T-helper 1 cell treated with Interleukin-12 subunit alpha and Interleukin-12 subunit beta and Interleukin-4 antibody, amounts not matched to agents 30 ng/mL and 1 ng/mL, for 36 hours (primary cell): Measurements from ENCODE around the gene CHMP1B. TPM values are rescaled to one million over a fixed set of nuclear protein-coding genes. Genes with fewer than 3 reads are reported as not detected.

Experiments
- intact Hi-C: fragments of 100-400 bp; cut with micrococcal nuclease; formaldehyde crosslinking; loops from one replicate; pipeline ENCODE4 v1.15.1; 2024
- total RNA-seq: library from RNA; stranded (reverse); gene quantifications from 2 replicates; pipeline ENCODE4 v1.2.3, GENCODE V29; 2022

Gene CHMP1B, protein sequence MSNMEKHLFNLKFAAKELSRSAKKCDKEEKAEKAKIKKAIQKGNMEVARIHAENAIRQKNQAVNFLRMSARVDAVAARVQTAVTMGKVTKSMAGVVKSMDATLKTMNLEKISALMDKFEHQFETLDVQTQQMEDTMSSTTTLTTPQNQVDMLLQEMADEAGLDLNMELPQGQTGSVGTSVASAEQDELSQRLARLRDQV
- 24.9 and 25.2 TPM in 2 replicates for total RNA-seq

DNA sequence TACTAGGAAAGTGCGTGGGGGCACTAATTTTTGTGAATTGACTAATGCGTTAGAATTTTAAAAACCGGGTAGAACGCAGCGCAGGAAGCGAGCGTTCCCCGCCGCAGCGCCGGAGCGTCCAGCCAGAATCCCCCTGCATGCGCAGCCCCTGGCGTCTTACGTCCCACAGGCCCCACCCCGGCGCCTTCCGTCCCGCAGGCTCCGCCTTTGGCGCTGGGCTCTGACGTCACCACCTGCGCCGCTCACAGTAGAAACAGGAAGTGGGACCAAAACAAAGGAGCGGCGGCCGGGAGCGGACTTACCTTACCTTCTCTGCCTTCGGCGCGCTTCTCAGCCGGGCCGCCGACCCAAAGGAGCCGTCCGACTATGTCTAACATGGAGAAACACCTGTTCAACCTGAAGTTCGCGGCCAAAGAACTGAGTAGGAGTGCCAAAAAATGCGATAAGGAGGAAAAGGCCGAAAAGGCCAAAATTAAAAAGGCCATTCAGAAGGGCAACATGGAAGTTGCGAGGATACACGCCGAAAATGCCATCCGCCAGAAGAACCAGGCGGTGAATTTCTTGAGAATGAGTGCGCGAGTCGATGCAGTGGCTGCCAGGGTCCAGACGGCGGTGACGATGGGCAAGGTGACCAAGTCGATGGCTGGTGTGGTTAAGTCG, at the start of gene CHMP1B:
Gene CHMP1B, plus strand, starts transcription at position 268 of the 660 bp plus-strand sequence. Its CDS starts 99 bp downstream, at position 367.
- intact Hi-C loops: loop anchor here (1.0 to 5.0 kb wide), 12 partner anchors 57 to 1938 kb away; partner anchors contain the start of genes AFG3L2, FAM210A, IMPA2 and MPPE1

DNA sequence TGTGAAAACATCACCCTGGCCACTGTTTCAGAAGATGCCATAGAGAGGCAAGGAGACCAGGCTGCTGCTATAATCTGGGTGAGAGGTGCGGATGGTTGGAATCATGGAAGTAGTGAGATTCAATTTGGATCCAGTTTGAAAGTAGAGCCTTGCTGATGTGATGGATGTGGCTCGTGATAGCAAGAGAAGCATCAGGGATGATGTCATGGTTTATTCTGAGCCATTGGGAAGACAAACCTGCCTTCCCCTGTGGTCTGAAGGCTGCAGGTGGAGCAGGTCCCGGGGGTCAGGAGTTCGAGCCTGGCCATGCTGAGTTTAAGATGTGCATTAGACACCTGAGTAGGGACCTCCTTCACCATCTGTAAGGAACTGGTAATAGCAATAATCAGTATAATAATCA, 49.6 kb upstream of the CHMP1B start:
- intact Hi-C loops: no loop called here

DNA sequence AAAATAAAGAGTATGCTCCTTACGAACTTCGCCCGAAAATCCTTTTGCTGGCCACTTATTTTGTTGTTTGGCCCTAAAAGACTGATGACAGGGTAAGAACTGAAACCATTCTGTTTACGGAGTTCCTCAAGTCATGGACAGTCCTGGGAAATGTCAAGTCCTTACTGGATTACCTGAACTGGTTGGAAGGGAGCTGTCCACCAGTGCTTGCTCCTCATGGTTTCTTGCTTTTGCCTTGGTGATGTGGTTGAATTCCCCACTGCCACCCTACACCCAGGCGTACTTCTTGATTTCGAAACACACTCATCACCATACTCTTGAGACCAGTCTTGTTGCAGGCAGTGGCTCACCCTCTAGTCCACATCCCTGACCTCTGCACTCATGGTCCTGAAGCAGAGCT, 49.1 kb upstream of the CHMP1B start:
- intact Hi-C loops: no loop called here

DNA sequence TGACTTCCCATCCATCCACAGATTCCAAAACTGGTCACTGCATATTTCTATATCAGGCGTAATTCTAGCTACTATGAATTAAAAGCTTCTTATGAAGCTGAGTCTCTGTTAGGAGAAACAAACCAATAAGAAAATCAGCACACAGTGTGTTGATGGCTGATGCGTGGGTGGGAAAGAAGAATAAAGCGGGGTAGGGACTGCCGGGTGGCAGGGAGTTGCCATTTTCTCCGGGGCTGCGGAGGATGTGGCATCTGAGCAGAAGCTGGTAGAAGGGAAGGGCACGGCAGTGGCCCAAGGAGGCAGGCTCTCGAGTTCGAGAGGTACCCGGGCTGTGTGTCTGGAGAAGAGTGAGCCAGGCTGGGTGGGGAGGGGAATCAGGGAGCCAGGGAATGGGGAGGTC, 48.6 kb upstream of the CHMP1B start:
- intact Hi-C loops: no loop called here

DNA sequence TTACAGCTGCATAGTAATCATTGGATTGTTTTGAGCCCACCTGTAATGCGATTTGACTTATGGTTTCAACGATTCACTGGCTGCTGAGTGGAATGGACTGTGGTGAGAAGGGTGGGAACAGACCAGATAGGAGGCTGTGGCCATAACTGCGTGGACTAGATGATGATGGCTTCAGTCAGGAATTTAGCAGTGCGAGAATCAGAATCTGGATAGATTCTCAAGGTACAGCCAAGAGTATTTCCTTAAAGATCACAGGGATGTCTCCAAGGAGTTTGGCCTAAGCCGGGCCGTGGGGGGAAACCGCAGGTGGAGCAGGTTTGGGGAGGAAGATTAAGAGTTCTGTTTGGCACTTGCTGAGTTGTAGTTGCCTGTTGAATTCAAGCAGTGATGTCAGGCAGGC, 44.0 kb upstream of the CHMP1B start:
- intact Hi-C loops: no loop called here

DNA sequence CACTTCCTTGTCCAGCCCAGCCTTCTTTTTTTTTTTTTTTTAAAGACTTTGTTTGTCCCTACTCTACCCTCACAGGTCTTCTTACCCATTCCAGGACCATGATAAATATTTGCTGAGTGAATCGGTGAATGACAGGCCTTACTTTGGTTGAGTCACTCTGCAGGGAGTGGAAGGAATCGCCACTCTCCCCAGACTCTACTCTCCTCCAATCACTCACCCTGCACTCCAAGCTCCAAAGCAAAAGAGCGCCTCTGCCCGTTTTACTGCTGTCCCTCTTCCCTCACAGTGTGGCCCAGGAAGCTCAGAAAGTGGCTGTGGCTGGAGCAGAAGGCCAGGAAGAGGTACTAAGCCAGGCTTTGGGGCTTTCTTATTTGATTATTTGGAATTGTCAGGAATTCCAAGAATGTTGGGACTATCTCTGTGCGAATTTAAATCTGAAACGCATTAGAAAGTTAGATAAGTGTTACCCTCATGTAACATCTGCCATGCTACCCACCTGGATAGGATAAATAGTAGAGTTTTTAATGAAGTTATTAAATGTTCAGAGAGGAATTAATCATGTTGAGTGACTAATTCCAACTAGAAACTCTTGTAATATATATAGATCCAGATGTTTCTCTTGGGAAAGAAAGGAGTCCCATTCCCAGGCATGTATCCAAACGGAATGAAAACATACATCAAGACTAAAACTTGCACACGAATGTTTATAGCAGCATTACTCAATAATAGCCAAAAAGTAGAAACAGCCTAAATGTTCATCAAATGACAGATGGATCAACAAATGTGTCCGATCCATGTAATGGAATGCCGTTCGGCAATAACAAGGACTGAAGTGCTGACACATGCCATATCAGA, 43.0 kb upstream of the CHMP1B start:
- intact Hi-C loops: no loop called here

DNA sequence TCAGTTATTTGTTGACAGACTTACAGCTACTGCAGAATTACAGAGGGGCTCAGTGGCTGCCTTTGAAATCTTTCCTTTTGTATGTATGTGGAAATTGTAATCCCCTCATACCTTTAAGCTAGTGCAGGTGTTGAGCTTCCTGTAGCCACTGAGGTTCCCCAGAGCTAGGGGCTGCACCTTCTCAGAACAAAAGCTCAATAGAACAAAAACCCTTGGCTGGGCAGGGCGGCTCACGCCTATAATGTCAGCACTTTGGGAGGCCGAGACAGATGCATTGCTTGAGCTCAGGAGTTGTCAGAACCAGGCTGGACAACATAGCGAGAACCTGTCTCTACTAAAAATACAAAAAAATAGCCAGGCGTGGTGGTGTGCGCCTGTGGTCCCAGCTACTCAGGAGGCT, 41.3 kb upstream of the CHMP1B start:
- intact Hi-C loops: no loop called here

DNA sequence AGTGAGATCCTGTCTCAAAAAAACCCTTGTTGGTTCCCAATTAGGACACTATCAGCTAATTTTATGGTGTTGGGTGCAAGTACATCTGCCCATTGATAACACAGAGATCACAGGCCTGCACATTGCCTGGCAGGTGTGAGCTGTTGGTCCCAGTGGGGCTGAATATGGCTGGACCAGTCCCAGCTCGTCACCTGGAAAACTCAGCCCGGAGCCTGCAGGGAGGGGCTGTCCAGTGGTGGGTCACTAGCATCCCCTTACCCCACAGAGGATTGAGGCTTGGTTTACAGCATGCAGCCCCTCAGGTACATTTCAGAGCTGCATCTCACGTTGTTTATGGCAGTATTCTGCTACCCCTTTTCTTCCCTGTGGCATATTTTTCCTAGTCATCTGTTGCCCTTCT, 40.8 kb upstream of the CHMP1B start:
- intact Hi-C loops: no loop called here

DNA sequence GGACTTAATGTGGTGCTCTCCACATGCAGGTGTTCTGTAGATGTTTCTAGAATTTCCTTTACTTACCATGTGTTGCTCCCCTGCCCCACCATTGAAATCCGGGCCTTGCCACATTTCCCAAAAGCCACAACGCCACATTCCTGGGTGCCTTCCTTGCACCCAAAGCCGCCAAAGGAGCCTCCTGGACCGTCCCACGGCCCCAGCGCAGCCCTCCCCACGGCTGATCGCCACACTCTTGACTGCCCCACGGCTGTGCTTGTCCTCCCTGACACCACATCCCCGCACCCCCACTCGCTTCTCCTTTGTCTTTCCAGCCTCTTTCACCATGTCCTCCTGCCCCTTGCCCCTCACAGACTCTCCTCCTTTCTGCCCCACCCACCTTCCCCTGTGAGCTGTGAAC, 40.2 kb upstream of the CHMP1B start:
- intact Hi-C loops: no loop called here

DNA sequence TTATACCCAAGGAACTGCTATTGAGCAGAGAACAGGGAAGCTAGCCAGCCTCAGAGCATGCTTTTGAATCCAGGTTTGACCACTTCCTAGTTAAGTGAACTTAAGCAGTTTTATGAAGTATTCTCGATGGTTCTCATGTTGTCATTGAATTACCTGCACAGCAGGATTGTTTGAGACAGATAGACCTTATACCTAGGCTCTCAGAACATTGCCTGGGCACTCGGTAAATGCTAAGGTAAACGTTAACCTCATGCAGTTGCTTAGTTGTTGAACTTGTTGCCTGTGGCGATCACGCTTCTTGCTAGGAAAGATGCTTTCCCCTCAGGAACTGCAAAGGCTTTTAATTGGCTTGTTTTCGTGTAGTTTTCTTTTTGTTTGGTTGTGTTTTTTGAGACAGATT, 34.0 kb upstream of the CHMP1B start:
- intact Hi-C loops: no loop called here

DNA sequence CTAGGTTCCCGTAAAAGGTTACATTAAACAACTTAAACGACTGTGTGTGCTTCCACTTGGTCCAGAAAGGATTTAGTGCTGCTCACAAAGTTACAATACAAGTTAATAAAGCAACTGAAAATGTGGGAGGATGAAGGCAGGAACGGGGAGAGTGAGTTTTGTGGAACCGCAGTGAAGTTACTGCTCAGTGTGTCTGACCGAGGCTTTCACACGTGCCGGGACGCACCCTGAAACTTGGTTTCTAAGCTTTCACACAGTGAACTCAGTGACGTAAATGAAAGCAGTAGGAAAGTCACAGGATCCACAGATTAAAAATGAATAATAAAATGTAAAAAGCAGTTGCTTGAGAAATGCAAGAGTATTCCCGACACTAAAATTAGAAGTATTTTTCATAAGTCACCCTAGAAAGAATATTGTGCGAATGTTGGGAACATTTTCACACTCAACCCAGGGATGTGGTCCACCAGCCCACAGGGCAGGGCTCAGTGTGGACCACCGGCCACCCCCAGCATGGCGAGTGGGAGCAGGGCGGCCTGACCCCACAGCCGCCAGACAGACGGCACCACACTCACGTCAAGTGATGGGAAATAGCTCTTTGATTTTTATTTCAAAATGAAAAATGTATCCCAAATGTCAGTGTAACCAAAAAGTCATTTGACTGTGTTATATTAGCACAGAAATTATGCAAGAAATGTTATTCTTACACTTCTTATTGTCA, 32.6 kb upstream of the CHMP1B start:
- intact Hi-C loops: no loop called here

DNA sequence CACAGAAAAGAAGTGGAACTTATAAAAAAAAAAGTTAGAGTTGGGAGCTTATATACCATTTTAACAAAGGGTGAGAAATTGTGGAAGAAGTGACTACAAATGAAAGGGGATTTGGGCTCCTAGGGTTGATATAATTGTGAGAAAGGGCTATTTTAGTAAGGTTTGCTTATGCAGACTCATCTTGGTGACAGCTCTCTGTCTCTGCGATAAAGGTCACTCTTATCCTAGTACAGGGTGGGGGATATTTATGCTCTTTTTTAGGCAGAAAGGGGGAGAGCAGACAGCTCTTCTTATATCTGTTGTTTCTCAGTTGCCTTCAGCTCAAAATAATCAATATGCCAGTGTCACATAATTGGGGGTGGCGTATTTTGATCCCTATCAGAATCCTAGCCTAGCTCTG, 31.3 kb upstream of the CHMP1B start:
- intact Hi-C loops: no loop called here

DNA sequence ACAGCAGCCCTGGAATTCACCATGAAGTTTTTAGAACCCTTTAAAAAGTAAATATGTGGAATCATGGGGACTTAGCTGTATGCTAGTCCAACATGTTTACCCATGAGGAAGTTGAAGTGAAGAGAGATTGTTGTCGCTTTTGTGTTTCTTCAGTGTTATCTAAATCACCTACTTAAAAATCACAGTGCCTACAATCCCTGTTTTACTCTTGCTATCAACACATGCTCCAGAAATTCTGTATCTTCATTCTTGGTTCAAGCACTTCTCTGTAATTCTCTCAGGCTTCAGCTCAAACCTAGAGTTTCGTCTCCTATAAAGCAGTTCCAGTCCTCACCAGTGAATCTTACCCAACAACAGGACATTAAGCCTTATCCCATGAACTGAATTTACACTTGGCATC, 30.5 kb upstream of the CHMP1B start:
- intact Hi-C loops: no loop called here

DNA sequence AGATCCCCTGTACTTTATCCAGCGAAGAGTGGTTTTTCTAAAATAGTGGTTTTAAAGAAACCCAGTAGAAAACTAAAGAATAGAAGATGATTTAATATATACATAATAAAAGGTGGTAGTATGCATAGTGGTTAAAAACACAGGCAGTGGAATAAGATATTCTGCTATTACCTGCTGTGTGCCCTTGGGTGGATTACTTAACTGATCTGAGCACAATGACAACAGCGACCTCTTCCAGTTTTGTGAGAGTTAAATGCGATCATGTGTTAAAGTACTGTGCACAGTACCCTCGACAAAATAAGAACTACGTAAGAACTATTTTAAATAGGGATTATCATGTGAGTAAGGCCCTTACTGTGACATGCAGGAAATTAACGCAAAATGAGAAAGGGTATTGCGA, 30.0 kb upstream of the CHMP1B start:
- intact Hi-C loops: no loop called here

DNA sequence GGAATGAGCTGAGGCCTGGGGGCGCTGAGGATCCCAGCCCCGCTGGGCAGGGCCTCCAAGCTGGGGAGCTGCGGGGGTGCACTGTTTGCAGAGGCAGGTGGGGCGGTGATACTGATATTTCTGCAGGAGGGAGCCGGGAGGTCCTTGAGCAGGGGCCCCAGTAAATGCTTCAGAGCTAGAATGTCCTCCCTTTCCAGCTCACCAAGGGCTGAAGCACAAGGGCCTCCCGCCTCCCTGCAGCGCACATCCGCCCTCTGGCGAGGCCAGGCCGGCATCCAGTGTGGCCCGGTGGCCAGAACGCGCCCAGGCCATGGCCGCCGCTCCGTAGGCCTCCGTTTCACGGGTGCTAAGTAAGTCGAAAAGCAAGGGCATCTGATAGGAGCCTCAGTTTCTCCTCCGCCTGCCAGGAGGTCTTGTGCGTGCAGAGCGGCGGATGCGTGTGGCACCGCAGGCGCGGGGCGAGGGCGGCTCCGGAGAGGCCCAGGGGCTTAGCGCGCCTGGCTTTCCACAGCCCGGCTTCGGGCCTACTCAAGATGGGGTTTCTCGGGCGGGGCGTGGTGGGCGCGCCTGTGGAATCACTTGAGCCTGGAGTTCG, 29.5 kb upstream of the CHMP1B start:
- intact Hi-C loops: no loop called here

DNA sequence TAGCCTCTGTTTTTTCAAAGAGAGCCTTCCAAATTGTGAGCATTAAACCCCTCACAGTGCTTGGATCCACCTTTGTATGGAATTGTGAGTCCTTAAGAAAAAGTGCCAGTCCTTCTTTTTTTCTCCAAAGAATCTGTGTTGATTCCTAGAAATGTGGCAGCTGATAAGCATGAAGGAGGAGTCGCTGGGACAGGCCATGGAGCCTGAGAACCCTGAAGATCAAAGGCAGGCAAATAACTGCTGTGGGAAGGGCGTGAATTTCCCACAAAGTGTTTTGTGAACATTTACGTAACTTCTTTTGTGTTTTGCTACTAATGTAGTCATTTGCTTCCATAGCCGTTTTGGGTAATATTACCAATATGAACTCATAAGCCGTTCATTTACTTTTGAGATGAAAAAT, 27.7 kb upstream of the CHMP1B start:
- intact Hi-C loops: no loop called here

DNA sequence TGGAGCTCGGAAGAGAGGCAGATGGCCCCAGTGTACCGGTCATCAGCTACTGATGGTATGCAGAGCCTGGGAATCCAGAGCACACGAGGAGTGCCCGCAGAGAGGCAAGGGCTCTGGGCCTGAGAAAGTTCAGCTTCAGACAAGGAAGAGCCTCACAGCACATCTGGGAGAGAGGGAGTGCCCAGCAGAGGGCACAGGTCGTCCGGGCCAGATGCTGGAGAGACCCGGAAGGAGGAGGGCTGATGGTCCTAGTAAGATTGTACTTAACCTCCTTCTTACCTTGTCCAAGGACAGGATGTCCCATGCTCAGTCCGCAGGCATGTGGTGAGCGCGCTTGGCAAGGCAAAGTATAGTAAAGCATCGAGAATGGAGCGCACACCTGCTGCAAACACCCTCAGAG, 24.4 kb upstream of the CHMP1B start:
- intact Hi-C loops: no loop called here

DNA sequence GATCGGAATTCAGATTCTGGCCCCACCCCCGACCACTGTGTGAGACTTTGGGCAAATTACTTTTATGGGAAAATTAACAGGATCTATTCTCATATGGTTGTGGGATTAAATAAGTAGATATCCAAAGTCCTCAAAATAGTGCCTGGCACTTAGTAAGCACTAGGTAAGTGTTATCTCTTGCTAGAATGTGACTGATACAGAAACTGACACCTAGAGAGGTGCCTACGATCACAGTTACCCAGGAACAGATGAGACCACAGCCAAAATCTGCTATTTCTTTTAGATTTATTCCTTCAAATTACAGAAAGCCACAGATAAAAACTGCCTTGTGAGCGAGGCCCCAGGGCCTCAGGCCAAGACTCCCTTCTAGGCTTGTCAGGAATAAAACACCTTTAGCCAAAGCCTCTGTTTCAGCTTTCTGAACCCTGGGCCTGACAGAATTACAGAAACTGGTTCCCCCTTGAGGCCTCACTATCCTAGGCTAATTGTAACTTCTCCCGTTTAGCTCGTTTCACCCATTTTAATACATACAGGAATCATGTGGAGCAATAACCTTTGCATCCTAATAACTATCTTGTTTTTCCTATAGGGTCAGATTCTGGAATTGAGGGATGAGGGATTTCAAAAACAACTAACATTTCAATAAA, 22.3 kb upstream of the CHMP1B start:
- intact Hi-C loops: no loop called here

DNA sequence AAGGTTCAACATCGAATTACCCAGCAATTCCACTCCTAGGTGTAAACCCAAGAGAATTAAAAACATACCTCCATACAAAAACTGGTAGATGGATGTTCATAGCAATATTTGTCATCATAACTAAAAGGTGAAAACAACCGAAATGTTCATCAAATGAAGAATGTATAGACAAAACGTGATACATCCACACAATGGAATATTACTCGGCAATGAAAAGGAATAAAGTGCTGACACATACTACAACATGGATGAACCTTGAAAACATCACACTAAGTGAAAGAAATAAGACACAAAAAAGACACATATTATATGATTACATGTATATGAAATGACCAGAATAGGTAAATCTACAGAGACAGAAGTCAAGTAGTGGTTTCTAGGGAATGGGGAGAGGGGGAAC, 20.6 kb upstream of the CHMP1B start:
- intact Hi-C loops: no loop called here

DNA sequence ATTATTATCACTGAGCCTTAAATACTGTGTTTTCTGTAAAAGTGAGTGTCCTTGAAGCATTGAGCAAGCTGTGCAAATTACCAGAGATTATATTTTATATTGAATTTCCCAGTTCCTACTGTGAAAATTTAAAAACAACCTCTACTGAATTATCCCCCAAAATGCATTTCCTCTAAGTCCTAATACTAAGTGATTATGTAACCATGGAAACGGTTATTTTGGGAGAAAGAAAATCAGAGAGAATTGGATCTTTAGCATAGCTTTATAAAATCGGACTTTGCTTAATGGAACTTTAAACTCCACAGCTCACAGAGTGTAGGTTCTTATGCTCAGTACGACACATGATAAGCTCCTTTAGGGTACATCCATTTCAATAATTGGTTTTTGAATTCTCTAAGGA, 19.3 kb upstream of the CHMP1B start:
- intact Hi-C loops: no loop called here

DNA sequence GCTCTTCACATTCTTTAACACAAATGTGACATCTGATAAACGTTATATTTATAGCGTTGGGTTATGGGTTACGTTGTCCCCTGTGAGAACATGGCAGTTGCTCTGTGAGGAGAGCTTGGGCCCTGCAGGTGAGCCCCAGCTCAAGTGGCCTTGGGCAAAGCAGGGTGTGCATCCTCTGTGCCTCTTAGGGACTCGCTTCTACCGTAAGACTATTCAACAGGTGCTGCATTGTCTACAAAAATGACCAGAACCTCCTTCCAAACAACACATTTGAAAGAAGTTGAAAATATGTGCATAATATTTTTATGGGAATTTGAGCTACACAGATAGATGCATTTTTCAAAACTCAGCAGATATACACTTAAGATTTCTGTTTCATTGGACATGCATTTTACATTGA, 16.4 kb upstream of the CHMP1B start:
- intact Hi-C loops: no loop called here
